HepG2 (cell line): ENCODE measurements around the gene EPN2. TPM values are rescaled to one million over a fixed set of nuclear protein-coding genes. Genes with fewer than 3 reads are reported as not detected.
"Not testable (repeated sequence)": the region's sequence is repeated elsewhere in the genome, so short reads cannot be mapped to it uniquely, and the experiment has no call there.

Experiments used
- ATAC-seq: fragments of 200-7000 bp; cut with Tn5 transposase; 3 replicates; pipeline ENCODE4 v1.9.1; 2020; ENCODE audit warnings: mild to moderate bottlenecking, moderate library complexity
- BruUV-seq: library from RNA; stranded (reverse); fragments of 400-500 nt; replicated peaks from 2 replicates; lab custom pipeline; 2021; lab: Mats Ljungman, UMichigan
- CTCF ChIA-PET: fragments of 300-600 bp; formaldehyde crosslinking; extraction: SDS; loops from one replicate; lab custom pipeline; 2021; ENCODE audit warnings: low total read pairs, inconsistent platforms, low intra/inter-chr PET ratio; lab: Yijun Ruan, JAX
- POLR2A ChIA-PET: fragments of 350-600 bp; sonication (Branson Sonifier 250); formaldehyde crosslinking; loops from one replicate; lab custom pipeline; 2020; ENCODE audit warnings: antibody characterized with exemption, inconsistent platforms; lab: Yijun Ruan, JAX
- DNase-seq: peaks from one replicate; pipeline ENCODE4 v3.0.0-alpha.2; 2015; ENCODE audit warnings: low spot score
- FAIRE-seq: peaks from 3 replicates; lab custom pipeline; 2011; peaks lifted over from hg19 to GRCh38; lab: Jason Lieb, UNC
- H2AFZ ChIP-seq: one replicate; pipeline ENCODE4 v1.6.1; 2011; ENCODE audit warnings: low read length, inconsistent platforms
- H3K27ac ChIP-seq: fragments of 300-600 bp; 3 replicates; pipeline ENCODE4 v1.8.0; 2011; ENCODE audit warnings: mixed run types, mild to moderate bottlenecking, mixed read lengths, low read length, inconsistent platforms; ENCODE audit not compliant: insufficient read depth; ENCODE audit errors: extremely low read length
- H3K27me3 ChIP-seq, 2 experiments: fragments of 200-600 bp in 1 of 2; 2 replicates in 1 of 2; 3 replicates in 1 of 2; pipeline versions ENCODE4 v1.6.0 to v1.8.0; 2011; ENCODE audit warnings: low read length in 2 of 2, mild to moderate bottlenecking in 2 of 2, moderate library complexity in 2 of 2, inconsistent platforms in 1 of 2; ENCODE audit not compliant: insufficient read depth in 2 of 2, control insufficient read depth in 1 of 2
- H3K36me3 ChIP-seq, 2 experiments: fragments of 200-600 bp in 1 of 2; replicated peaks in 1 of 2; 2 replicates in 1 of 2; 3 replicates in 1 of 2; pipeline versions ENCODE4 v1.5.1 to v1.8.0; 2011; ENCODE audit warnings: low read length in 2 of 2, inconsistent platforms in 1 of 2; ENCODE audit not compliant: insufficient read depth in 2 of 2, control insufficient read depth in 1 of 2
- H3K4me1 ChIP-seq: 2 replicates; pipeline ENCODE4 v1.5.1; 2012; ENCODE audit warnings: low read length, inconsistent platforms; ENCODE audit not compliant: insufficient read depth
- H3K4me2 ChIP-seq: 2 replicates; pipeline ENCODE4 v1.6.0; 2011; ENCODE audit warnings: low read depth, low read length, inconsistent platforms
- H3K4me3 ChIP-seq, 3 experiments: fragments of 200-600 bp in 1 of 3; sonication (generic), shearing (Covaris generic) in 1 of 3; replicated peaks in 1 of 3; 2 replicates each; pipeline ENCODE4 v1.5.1; 2011 to 2016; ENCODE audit warnings: low read length in 3 of 3, inconsistent platforms in 2 of 3, low read depth in 2 of 3, mild to moderate bottlenecking in 2 of 3, control low read depth in 1 of 3, mixed read lengths in 1 of 3; ENCODE audit not compliant: insufficient read depth in 1 of 3
- H3K79me2 ChIP-seq: one replicate; pipeline ENCODE4 v1.6.1; 2011; ENCODE audit warnings: low read length, inconsistent platforms; ENCODE audit not compliant: insufficient read depth
- H3K9ac ChIP-seq: 2 replicates; pipeline ENCODE4 v1.6.0; 2011; ENCODE audit warnings: mild to moderate bottlenecking, low read depth, low read length, inconsistent platforms; ENCODE audit not compliant: insufficient read depth
- H3K9me3 ChIP-seq: 2 replicates; pipeline ENCODE4 v1.5.1; 2012; ENCODE audit warnings: mild to moderate bottlenecking, low read length
- H4K20me1 ChIP-seq: 2 replicates; pipeline ENCODE4 v1.6.0; 2011; ENCODE audit warnings: inconsistent platforms, mild to moderate bottlenecking, low read length, moderate library complexity; ENCODE audit not compliant: insufficient read depth
- NFATC3 ChIP-seq: sonication (generic); formaldehyde crosslinking; IDR thresholded peaks from 2 replicates; pipeline ENCODE4 v1.5.1; 2020; ENCODE audit warnings: mild to moderate bottlenecking, missing genetic modification reagents
- NFIC ChIP-seq: IDR thresholded peaks from 2 replicates; pipeline ENCODE4 v1.6.1; 2012; ENCODE audit warnings: mild to moderate bottlenecking, low read length, inconsistent platforms
- PAX8 ChIP-seq: sonication (generic); formaldehyde crosslinking; IDR thresholded peaks from 2 replicates; pipeline ENCODE4 v1.8.0; 2022; ENCODE audit warnings: mild to moderate bottlenecking, missing genetic modification reagents, borderline replicate concordance
- PHF8 ChIP-seq: sonication (generic); formaldehyde crosslinking; IDR thresholded peaks from 2 replicates; pipeline ENCODE4 v1.5.0; 2020; ENCODE audit warnings: missing genetic modification reagents
- SMAD9 ChIP-seq: sonication (generic); formaldehyde crosslinking; IDR thresholded peaks from 2 replicates; pipeline ENCODE4 v1.5.1; 2020; ENCODE audit warnings: mild to moderate bottlenecking, missing genetic modification reagents
- ZNF224 ChIP-seq: sonication (generic); formaldehyde crosslinking; IDR thresholded peaks from 2 replicates; pipeline ENCODE4 v1.5.0; 2020; ENCODE audit warnings: mild to moderate bottlenecking, missing genetic modification reagents
- ZNF780A ChIP-seq: sonication (generic); formaldehyde crosslinking; IDR thresholded peaks from 2 replicates; pipeline ENCODE4 v1.8.0; 2022; ENCODE audit warnings: mild to moderate bottlenecking, missing genetic modification reagents, moderate library complexity
- ZNF883 ChIP-seq: sonication (generic); formaldehyde crosslinking; IDR thresholded peaks from 2 replicates; pipeline ENCODE4 v1.5.1; 2020; ENCODE audit warnings: mild to moderate bottlenecking, missing genetic modification reagents; ENCODE audit errors: not compliant biosample characterization
- WGBS: methylation state at CpG from one replicate; pipeline ENCODE4 v1.1.6; 2017; ENCODE audit warnings: low lambda C conversion rate; 5-methylcytosine and 5-hydroxymethylcytosine counted together
- in situ Hi-C: cut with HindIII; loops from 2 replicates; pipeline ENCODE4 v1.10.0; 2017; ENCODE audit warnings: low pct_unique_long_range_greater_than_20kb; ENCODE audit not compliant: extremely low pct_ligation_motif_present
- intact Hi-C: fragments of 100-400 bp; cut with micrococcal nuclease; formaldehyde crosslinking; loops from one replicate; pipeline ENCODE4 v1.10.0; 2022; ENCODE audit not compliant: unreplicated experiment
- polyA plus RNA-seq, 8 experiments: library from polyadenylated mRNA; depleted of rRNA in 3 of 8; stranded (reverse) in 7 of 8; unstranded in 1 of 8; fragments of >200 nt; fragmentation: Illumina TruSeq in 4 of 8; extraction: Trizol in 4 of 8; gene quantifications; 2 replicates each; pipeline versions ENCODE4 v1.2.1 to v1.2.3, GENCODE V29; 2011 to 2016; ENCODE audit warnings: low read depth in 4 of 8, missing spikeins in 1 of 8, mixed read lengths in 1 of 8; ENCODE audit not compliant: insufficient read depth in 1 of 8
- total RNA-seq, 5 experiments: library from RNA; depleted of rRNA; stranded (reverse); fragments of >200 nt; fragmentation: Illumina TruSeq; extraction: Trizol; gene quantifications; 2 replicates each; pipeline ENCODE4 v1.2.3, GENCODE V29; 2016; ENCODE audit warnings: low read depth in 1 of 5
- TF ChIP-seq, protein P1 (sequence below): IDR thresholded peaks from 2 replicates; pipeline ENCODE4 v1.6.1; 2012; ENCODE audit warnings: inconsistent platforms
- TF ChIP-seq, protein P2 (sequence below): sonication (generic); formaldehyde crosslinking; IDR thresholded peaks from 2 replicates; pipeline ENCODE4 v1.5.0; 2020; ENCODE audit warnings: missing genetic modification reagents, mild to moderate bottlenecking, borderline replicate concordance
- TF ChIP-seq, protein P3 (sequence below): IDR thresholded peaks from 2 replicates; pipeline ENCODE4 v1.6.1; 2016; ENCODE audit warnings: missing compliant biosample characterization, missing genetic modification reagents, borderline replicate concordance

EPN2 gene
- total and polyA plus RNA-seq, 2 of the 13 experiments (the other 11 are each of a cell fraction or from before 2014, with no cell fraction given), result 7.8 to 19.2 TPM

DNA sequence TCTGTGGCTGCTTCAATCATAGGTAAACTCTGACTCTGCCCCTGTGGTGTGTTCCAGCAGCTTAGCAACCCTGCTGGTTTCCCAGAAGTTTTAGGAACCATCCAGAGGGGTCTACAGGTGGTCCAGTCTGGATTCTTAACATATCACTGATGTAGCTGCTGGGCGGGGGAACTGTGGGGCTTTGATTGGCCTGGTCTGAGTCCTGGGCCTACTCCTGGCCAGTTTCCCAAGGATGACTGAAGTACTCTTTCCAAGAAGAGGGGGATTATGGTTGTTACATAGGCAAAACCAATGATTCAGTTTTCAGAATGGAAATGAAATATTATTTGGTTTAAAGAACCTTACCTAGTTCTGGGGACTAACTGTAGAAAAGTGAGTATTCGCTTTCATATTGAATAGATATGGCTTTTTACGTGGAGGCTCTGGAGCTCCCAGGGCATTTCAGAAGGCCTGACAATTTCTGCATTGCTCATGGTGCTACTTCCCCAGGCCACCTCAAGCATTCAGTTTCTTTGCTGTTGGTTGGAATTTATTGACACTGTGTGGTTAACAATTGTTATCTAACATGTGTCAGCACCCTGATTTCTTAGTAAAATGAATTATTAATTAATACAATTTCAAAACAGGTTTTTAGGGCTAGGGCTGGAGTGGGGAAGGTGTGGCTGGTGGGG, 38.4 kb downstream of the EPN2 start:
- Histone ChIP-seq H3K4me1 (peaks cover 35% of the 10 kb centered on the region), H2AFZ (no peak overlapping the region), H3K79me2 (no peaks in the 10 kb centered on the region), H3K4me2 (no peak overlapping the region), H3K9me3 (no peaks in the 10 kb centered on the region), H3K4me3 (no peak overlapping the region), H4K20me1 (peaks cover 3% of the 10 kb centered on the region), H3K27ac (no peak overlapping the region), H3K9ac (no peak overlapping the region), H3K36me3 (peaks cover 0 to 2% of the 10 kb centered on the region in 2 experiments; a peak in 1 of 5 replicates), H3K27me3 (no peaks in the 10 kb centered on the region)
- in situ Hi-C loops, result no loop called here
- ATAC-seq (no peak), DNase-seq (no peak), FAIRE-seq (no peak)
- TF ChIP-seq NFATC3 (CRISPR knock-in tag) (no peak), ZNF883 (CRISPR knock-in tag) (no peak), ZNF780A (CRISPR knock-in tag) (no peak), PAX8 (no peak), PHF8 (CRISPR knock-in tag) (no peak), NFIC (no peak), SMAD9 (CRISPR knock-in tag) (no peak), ZNF224 (no peak)
- TF ChIP-seq, protein P1, sequence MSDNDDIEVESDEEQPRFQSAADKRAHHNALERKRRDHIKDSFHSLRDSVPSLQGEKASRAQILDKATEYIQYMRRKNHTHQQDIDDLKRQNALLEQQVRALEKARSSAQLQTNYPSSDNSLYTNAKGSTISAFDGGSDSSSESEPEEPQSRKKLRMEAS, result no peak
- TF ChIP-seq, protein P2, sequence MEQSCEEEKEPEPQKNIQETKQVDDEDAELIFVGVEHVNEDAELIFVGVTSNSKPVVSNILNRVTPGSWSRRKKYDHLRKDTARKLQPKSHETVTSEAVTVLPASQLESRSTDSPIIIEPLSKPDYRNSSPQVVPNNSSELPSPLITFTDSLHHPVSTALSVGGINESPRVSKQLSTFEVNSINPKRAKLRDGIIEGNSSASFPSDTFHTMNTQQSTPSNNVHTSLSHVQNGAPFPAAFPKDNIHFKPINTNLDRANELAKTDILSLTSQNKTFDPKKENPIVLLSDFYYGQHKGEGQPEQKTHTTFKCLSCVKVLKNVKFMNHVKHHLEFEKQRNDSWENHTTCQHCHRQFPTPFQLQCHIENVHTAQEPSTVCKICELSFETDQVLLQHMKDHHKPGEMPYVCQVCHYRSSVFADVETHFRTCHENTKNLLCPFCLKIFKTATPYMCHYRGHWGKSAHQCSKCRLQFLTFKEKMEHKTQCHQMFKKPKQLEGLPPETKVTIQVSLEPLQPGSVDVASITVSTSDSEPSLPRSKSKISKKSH, result no peak
- TF ChIP-seq, protein P3, sequence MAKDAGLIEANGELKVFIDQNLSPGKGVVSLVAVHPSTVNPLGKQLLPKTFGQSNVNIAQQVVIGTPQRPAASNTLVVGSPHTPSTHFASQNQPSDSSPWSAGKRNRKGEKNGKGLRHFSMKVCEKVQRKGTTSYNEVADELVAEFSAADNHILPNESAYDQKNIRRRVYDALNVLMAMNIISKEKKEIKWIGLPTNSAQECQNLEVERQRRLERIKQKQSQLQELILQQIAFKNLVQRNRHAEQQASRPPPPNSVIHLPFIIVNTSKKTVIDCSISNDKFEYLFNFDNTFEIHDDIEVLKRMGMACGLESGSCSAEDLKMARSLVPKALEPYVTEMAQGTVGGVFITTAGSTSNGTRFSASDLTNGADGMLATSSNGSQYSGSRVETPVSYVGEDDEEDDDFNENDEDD (CRISPR knock-in tag), result no peak
- ChIA-PET POLR2A (no interaction called here), CTCF (no interaction called here)
- no TSS peak for BruUV-seq
- 100% methylated on average over 3 of the region's 3 CpGs for WGBS
- intact Hi-C loops, result no loop called here

DNA sequence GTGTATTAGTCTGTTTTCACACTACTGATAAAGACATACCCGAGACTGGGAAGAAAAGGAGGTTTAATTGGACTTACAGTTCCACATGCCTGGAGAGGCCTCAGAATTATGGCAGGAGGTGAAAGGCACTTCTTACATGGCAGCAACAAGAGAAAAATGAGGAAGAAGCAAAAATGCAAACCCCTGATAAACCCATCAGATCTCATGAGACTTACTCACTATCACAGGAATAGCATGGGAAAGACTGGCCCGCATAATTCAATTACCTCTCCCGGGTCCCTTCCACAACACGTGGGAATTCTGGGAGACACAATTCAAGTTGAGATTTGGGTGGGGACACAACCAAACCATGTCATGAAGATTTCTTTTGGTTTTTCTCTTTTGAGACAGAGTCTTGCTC, 41.1 kb downstream of the EPN2 start:
- ATAC-seq, intact Hi-C loops, H3K4me2 ChIP-seq, H3K27ac ChIP-seq, in situ Hi-C loops, H3K27me3 ChIP-seq, H3K79me2 ChIP-seq, H3K4me3 ChIP-seq, FAIRE-seq, H2AFZ ChIP-seq, H3K9me3 ChIP-seq, H3K36me3 ChIP-seq, BruUV-seq, DNase-seq, CTCF ChIA-PET, H3K9ac ChIP-seq, H4K20me1 ChIP-seq: not testable (repeated sequence)
- H3K4me1 ChIP-seq, result peaks cover 15% of the 10 kb centered on the region
- 97% methylated on average over 4 of the region's 4 CpGs for WGBS
- POLR2A ChIA-PET, result interaction anchor here (0.7 kb wide), 1 partner anchor 25 kb away, joined by 3 read pairs; no protein-coding TSS in a partner anchor
